ENCODE measurements around the gene GBX1.

- TF ChIP-seq ESRRA (CRISPR knock-in tag; IDR thresholded peaks at IDR 0.05; ENCODE audit: borderline replicate concordance), result no peak
- no peak for TF ChIP-seq PRRX2 (CRISPR knock-in tag; IDR thresholded peaks at IDR 0.05)
- no peak for TF ChIP-seq CTCF (IDR thresholded peaks at IDR 0.05)
- TF ChIP-seq IRF2 (CRISPR knock-in tag; IDR thresholded peaks at IDR 0.05; ENCODE audit: borderline replicate concordance, low read depth), result no peak
- TF ChIP-seq ZNF396 (CRISPR knock-in tag; IDR thresholded peaks at IDR 0.05; ENCODE audit: borderline replicate concordance), result no peak
- TF ChIP-seq FOXP1 (CRISPR knock-in tag; IDR thresholded peaks at IDR 0.05; ENCODE audit: borderline replicate concordance), result no peak
- TF ChIP-seq KAT7 (CRISPR knock-in tag; IDR thresholded peaks at IDR 0.05; ENCODE audit: borderline replicate concordance), result no peak
- no peak for TF ChIP-seq TEAD4 (CRISPR knock-in tag; IDR thresholded peaks at IDR 0.05)
- no peak for TF ChIP-seq NR1H2 (CRISPR knock-in tag; IDR thresholded peaks at IDR 0.05)
- TF ChIP-seq ZNF121 (CRISPR knock-in tag; IDR thresholded peaks at IDR 0.05), result no peak
These were observed 57.1 kb downstream of the GBX1 start for GRCh38 chr7:151110236-151110940.
